GM18951 (cell line): ENCODE results near the gene MCF2L.

ENCODE experiments used
- POLR2A ChIP-seq: IDR thresholded peaks from 4 replicates; pipeline ENCODE4 v1.6.1; 2011; ENCODE audit warnings: mild to moderate bottlenecking; ENCODE audit not compliant: insufficient read length, insufficient read depth; ENCODE audit errors: extremely low read depth
- in situ Hi-C: fragments of 300-500 bp; cut with MboI; formaldehyde crosslinking; loops from one replicate; pipeline ENCODE4 v1.12.0; 2022; ENCODE audit warnings: low sequenced_read_pairs, mixed read lengths, inconsistent platforms; ENCODE audit not compliant: unreplicated experiment

Gene MCF2L

DNA sequence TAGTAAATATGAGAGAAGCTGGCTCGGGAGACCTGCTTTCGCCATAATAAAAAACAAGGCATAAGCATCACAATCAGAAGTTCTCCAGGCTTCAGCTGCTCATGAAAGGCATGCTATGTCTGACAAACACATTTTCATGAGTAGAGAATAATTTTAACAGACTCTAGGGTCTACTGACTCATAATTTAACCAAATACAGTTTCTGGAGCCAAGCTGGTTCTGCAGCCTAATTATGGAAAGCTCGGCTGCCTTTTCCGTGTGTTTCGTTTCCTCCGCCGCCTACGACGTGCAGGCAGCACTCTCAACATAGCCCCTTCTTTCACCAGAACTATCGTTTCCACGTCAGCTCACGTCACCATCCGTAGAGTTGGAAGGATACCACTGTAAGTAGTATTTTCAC is 5.7 kb downstream of the MCF2L start:
- TF ChIP-seq POLR2A = no peak
- in situ Hi-C loops = no loop called here

DNA sequence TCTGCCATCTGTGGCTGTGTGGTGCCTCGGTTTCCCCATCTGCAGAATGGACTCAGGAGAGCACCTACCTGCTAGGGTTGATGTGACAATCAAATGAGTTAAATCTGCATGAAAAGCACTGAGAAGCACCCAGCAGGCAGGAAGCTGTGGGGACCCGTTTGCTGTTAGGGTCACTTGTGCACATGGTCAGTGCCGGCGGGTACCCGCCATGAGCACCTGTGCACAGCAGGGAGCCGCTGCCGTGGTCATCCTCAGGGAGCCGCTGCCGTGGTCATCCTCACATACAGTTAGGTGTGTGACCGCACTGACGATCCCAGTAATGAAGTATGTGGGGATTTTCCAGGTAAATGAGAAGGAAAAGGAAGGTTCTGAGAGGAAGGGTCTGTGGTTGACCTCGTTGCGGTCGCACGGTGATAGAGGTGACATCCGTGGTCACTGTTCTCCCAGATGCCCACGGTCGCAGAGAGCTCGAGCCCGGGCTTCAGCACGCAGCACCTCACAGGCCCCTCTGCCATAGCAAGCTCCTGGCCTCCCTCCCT is 6.5 kb downstream of the MCF2L start:
- TF ChIP-seq POLR2A = no peak
- in situ Hi-C loops = no loop called here

DNA sequence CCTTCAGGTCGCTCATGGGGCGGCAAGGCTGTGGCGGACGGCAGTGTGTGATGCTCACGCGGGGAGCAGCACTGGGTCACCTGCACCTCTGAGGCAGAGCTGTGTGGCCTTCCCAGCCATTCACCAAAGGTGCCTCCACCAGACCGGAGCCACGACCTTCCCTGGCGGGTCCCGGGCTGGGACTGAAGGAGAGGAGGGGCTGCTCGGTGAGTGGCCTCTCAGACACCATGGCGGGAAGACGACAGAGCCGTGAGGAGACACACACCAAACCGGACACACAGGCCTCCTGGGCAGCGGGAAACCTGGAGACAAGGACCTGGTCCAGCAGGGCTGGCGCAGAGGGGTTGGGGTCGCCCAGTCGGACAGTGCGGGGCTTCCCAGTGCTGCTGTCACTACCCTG is 7.5 kb downstream of the MCF2L start:
- in situ Hi-C loops = no loop called here
- TF ChIP-seq POLR2A = no peak

DNA sequence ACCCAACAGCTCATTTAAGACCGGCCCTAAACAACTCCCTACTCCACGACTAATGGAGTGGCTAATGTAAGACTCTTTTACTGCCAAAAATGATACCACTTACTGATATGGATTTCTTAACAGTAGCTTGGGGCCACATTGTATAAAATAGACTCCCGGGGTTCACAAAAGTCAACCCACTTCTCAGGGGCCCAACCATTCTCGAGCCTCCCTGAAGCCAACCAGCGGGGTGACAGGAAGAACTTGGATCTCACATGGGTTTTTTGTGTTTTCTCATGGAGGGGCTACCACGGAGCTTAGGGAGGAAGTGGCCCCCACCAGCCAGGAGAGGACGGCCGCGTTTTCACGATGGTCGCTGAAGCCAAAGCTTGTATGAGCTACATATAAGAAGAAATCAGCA is 8.1 kb downstream of the MCF2L start:
- TF ChIP-seq POLR2A = no peak
- in situ Hi-C loops = no loop called here

DNA sequence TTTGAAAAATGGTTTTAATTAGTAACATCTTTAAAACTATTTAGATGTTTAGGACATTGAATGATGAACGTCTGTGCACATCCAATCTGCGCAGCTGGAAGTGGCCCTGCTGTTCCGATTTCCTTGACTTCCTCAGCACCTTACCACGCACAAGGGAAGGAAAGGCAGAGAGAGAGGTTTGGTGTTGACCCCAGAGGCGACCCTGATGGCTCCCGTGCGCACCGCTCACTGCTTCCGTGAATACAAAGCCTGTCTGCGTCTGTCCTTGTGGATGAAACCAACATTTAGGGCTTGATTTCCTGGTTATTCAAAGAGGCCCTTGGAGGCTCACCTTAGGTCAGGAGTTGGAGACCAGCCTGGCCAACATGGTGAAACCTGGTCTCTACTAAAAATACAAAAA is 8.5 kb downstream of the MCF2L start:
- in situ Hi-C loops = no loop called here
- TF ChIP-seq POLR2A = no peak

DNA sequence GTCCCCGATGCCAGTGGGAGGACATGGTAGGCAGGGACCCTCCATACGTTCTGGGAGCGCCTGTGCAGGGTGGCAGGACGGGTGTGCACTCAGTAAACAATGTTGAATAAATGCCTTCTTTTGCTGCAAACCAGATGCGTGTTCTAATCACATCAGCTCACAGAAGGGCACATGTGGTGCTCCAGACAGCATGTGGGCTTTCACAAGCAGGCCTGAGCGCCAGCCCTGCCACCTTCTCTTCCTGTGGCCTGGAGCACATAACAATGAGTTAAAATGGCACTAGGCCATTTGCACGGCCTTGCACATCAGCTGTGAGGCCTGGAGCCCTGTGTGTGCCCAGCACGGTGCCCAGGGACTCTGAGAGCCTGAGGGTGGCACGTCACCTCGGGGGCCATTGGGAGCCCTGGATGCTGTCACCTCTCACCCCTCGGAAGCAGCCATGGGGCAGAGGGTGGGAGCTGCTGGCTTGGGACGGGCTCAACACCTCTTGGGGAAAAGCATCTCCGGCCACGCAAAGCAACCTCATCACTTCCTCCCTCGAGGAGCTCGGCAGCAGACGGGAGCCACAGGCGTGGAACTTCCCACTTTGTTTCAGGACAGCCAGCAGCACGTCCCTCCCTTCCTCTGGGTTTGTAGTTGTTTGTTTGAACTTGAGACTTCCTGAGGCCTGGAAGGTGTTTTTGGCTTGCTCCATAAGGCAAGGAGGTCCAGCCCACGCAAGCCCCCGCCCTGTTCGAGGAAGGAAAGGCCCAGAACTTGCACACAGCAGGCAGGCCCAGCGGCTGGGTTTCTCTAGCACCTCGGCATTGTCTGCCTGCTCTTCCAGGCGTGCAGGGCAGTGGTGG is 9.8 kb downstream of the MCF2L start:
- in situ Hi-C loops = no loop called here
- no peak for TF ChIP-seq POLR2A

DNA sequence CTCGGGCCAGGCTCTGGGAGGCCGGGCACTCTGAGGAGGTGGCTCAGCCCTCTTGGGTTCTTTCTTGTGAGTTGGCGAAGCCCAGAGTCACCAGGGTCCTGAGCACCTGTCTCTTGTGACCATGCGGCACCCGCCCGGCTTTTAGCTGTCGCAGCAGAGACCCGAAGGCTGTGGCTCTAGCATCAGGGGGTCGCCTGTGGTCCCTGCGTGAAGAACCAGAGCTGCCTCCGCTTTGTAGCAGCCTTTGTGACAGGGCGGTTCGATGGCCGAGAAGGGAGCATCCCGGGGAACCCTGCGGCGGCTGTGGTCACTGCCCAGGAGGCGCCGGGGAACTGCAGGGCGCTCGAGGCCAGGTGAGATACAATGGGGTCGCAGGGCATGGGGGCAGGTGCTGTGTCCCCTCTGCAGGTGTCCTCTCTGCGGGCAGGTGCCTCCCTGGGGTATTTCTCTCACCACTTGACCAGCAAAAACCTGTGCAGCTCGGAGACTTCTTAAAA is 10.4 kb downstream of the MCF2L start:
- in situ Hi-C loops = no loop called here
- TF ChIP-seq POLR2A = no peak

DNA sequence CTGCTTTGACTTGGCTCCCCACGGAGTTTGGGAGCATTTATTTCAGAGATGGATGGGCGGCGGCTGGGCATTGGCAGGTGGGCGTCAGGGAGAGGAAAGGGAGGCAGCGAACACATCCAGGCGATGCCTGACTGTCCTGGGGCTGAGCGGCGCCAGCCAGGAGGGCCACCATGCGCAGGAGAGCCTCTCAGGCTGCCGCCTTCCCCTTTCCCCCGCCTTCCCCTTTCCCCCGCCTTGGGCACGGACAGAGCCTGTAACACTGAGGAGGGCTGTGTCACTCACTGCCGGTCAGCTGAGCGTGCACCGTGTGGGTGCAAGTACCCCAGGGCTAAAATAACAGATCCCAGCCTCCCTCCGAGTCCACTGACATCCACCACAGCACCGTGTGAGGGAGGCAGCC is 11.4 kb downstream of the MCF2L start:
- in situ Hi-C loops = no loop called here
- TF ChIP-seq POLR2A = no peak

DNA sequence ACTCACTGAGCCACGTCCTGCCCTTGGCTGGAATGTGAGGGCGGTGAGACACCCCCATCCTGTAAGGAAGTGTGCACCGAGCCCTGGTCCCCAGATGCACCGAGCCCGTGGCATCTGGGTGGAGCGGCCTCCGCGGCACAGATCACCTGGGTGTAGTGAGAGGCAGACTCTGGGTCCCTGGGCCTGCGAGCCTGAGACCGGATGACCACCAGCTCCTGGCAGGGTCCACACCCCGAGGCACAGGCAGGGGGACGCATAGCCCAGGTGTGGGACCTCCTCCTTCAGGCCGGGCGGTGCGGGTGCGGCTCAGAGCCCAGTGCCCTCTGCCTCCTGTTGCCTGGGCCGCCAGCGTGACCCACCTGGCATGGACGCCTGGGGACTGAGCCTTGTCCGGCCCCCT is 12.4 kb downstream of the MCF2L start:
- in situ Hi-C loops = no loop called here
- TF ChIP-seq POLR2A = no peak

DNA sequence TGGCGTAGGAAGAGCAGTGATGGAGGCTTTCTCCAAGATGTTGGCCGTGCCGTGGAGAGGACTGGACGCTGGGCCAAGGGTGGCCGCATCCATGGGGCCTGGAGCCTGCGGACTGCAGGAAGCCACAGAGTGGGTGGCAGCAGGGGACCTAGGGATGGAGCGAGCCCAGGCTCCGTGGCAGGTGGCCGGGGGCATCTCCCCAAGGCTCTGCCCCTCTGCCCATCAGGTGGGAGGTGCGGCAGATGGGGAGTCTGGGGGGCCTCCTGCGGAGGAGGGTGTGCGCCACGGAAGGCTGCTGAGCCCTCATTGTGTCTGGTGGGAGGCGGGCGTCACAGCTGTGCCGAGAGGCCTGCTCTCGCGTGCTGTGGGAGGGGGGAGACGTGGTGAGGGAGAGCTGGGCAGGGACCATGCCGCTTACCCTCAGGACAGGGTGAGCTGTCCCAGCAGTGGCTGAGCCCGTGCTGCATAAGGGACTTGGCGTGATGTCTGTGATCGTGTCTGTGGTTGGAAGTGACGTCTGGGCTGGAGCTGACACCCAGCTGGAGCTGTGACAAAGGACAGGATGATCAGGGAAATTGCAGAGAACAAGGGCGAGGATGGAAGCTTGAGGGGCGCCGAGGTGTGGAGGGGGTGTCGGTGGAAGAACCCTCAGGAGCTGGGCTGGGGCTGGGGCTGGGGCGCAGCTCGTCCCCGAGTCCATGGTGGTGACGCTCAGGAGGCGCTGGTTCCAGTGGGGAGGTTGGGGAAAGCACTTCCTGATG is 13.4 kb downstream of the MCF2L start:
- in situ Hi-C loops = no loop called here
- no peak for TF ChIP-seq POLR2A

DNA sequence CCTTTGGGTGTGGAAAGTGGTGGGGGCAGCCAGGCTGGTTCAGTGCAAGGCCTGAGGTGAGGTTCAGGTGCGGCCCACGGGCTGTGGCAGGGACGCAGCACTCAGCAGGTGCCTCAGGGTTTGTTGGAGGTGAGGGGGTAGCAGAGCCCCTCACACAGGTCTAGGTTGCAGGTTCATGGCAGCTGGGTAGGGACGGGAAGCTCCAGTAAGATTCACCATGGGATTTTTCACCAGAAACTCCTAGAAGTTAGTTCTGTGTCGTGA is 14.0 kb downstream of the MCF2L start:
- no peak for TF ChIP-seq POLR2A

DNA sequence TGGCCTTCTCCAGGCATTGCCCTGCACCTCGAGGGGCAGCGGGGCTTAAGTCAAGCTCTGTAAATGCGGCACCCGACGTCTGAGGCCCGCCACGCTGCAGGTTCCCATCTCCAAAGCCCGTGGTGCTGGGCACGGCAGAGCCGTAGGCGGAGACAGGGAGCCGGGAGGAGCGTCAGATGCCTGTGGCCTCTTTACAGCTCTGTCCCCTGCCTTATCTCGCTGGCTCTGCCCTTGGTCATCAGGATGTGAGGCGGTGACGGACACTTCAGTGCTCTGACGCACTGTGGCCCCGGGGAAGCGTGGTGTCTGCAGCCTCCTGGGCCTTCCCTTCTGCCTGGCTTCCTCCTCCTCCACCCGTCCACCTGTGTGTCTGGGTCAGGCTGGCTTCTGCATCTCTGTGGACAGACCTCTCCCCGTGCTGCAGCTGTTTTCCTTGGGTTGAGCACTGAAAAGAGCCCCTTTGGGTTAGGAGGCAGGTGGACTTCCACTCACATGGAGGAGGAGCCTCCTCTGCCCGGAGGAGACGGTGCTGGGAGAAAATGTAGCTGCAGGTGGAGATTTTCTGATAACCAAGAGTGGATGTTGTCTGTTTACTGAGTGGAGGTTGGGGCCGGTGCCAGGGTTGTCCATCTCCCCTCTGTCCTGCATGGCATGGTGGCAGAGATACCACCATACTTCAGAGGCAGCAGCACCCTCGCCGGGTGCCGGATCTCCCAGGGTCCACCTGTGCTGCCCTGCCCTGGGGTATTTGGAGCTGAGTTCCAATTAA is 14.6 kb downstream of the MCF2L start:
- no peak for TF ChIP-seq POLR2A
- in situ Hi-C loops = no loop called here

More for the DNA sequence above, 14.0 kb downstream of the MCF2L start:
- in situ Hi-C loops = no loop called here

DNA sequence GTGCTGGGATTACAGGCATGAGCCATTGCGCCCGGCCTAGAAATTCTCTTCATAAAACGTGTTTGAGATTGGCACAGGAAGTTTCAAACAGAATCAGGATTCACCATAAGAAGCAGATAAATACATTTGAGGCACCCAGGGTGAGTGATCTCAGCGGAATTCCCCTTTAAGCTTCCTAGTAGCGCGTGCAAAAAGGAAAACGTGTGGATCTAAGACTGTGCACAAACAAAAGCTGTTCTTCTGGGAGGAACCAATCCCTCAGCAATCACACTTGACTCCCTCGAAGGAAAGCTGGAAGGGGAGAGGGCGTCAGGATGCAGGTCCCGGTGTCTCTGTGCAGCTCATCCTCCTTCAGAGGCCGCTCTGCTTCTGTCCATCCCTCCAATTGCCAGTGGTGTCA is 15.5 kb downstream of the MCF2L start:
- TF ChIP-seq POLR2A = no peak
- in situ Hi-C loops = no loop called here
